Activated T-helper 17 cell treated with anti-CD3 and anti-CD28 coated beads, Interleukin-2, amount 50 U/mL, for 72 hours (primary cell): ENCODE results near the gene REC8. TPM values are rescaled to one million over a fixed set of nuclear protein-coding genes. Genes with fewer than 3 reads are reported as not detected.
"Not testable (repeated sequence)": the region's sequence is repeated elsewhere in the genome, so short reads cannot be mapped to it uniquely, and the experiment has no call there.

Experiments used
- ATAC-seq: fragments of 150-1000 bp; cut with Tn5 transposase; replicated peaks from 2 replicates; pipeline ENCODE4 v1.10.0; 2021; ENCODE audit warnings: mild to moderate bottlenecking, moderate library complexity
- H3K27ac Mint-ChIP-seq: one replicate; pipeline ENCODE4 v1.8.0; 2022; ENCODE audit warnings: mixed read lengths
- H3K27me3 Mint-ChIP-seq: one replicate; pipeline ENCODE4 v1.8.0; 2022; ENCODE audit warnings: mixed read lengths
- H3K36me3 Mint-ChIP-seq: one replicate; pipeline ENCODE4 v1.8.0; 2022; ENCODE audit warnings: low read depth, mild to moderate bottlenecking, mixed read lengths
- H3K4me1 Mint-ChIP-seq: one replicate; pipeline ENCODE4 v1.8.0; 2022; ENCODE audit warnings: mixed read lengths
- H3K4me3 Mint-ChIP-seq: one replicate; pipeline ENCODE4 v1.8.0; 2022; ENCODE audit warnings: mild to moderate bottlenecking, mixed read lengths
- H3K9me3 Mint-ChIP-seq: one replicate; pipeline ENCODE4 v1.8.0; 2022; ENCODE audit warnings: mixed read lengths
- total RNA-seq, 2 donors: library from RNA; stranded (reverse); gene quantifications; one replicate each; pipeline ENCODE4 v1.2.3, GENCODE V29; 2022

The REC8 gene
- total RNA-seq, 2 donors from 2014 or later, result 35.7 to 58.8 TPM

DNA sequence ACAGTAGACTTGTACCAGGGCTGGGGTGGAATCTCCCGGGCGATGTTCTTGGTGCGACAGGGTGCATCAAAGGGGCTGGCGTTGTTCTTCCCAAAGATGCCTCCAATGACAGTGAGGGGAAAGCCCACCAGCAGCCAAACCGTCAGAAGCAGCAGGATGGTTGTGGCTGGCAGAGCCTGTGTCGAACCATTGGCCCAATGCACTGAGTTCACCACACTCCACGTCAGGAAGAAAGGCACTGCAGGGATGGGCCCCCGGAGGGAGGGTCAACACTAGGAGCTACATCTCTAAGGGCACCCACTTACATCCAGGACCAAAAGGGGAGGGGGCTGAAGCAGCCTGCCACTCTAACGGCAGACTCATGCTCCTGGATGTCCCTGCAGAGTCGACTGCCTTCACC lies 18.5 kb downstream of the REC8 start:
- Mint-ChIP-seq H3K9me3 (no peaks in the 10 kb centered on the region), H3K36me3 (peaks cover 55% of the 10 kb centered on the region), H3K27ac (no peak overlapping the region), H3K4me3 (no peak overlapping the region), H3K27me3 (no peaks in the 10 kb centered on the region), H3K4me1 (peaks cover 38% of the 10 kb centered on the region)
- no peak for ATAC-seq

- peaks cover 48% of the 10 kb centered on the region for H3K36me3 Mint-ChIP-seq
- H3K9me3 Mint-ChIP-seq, result no peaks in the 10 kb centered on the region
- no peak overlapping the region for H3K4me3 Mint-ChIP-seq
- H3K4me1 Mint-ChIP-seq, result peaks cover 43% of the 10 kb centered on the region
- H3K27me3 Mint-ChIP-seq, result no peaks in the 10 kb centered on the region
- no peak for ATAC-seq
- H3K27ac Mint-ChIP-seq, result no peak overlapping the region
Observed at GRCh38 chr14:24192933-24193332, 21.1 kb downstream of the REC8 start.

GRCh38 chr14:24194186-24194872 lies 22.4 kb downstream of the REC8 start:
- Mint-ChIP-seq H3K27me3 (no peaks in the 10 kb centered on the region), H3K4me3 (peak overlapping the region; percentile 98), H3K4me1 (peaks cover 49% of the 10 kb centered on the region), H3K36me3 (peaks cover 58% of the 10 kb centered on the region), H3K9me3 (no peaks in the 10 kb centered on the region), H3K27ac (peak overlapping the region; percentile 99)
- ATAC-seq, result no peak

DNA sequence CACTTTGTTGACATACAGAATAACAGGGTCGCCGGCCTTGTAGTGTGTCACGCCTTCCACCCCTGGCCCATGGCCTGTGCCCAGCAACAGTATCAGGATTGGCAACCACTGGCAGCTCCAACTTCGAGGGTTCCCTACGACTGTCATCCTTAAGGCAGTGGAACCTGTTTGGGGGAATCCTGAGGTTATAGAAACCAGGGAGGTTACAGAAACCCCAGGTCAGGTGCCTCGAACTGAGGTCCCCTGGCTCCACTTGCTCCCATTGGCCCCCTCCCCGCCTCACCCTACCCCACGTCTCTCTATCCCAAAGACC lies 22.9 kb downstream of the REC8 start:
- peaks cover 61% of the 10 kb centered on the region for H3K36me3 Mint-ChIP-seq
- ATAC-seq, result no peak

GRCh38 chr14:24195186-24196070 lies 23.5 kb downstream of the REC8 start, which contains the start of gene TM9SF1:
TM9SF1 (minus strand) TSS chr14:24195441; CDS start chr14:24195019, 422 bp downstream.
- Mint-ChIP-seq H3K27ac (peak within 1 kb of the TSS; percentile 99), H3K9me3 (no peaks in the 10 kb centered on the region), H3K36me3 (peaks cover 61% of the 10 kb centered on the region), H3K4me3 (peak within 1 kb of the TSS; percentile 98), H3K4me1 (peaks cover 44% of the 10 kb centered on the region), H3K27me3 (no peaks in the 10 kb centered on the region)
- peak; percentile 96 for ATAC-seq

More for the DNA sequence above, 22.9 kb downstream of the REC8 start:
- peaks cover 49% of the 10 kb centered on the region for H3K4me1 Mint-ChIP-seq
- H3K9me3 Mint-ChIP-seq, result no peaks in the 10 kb centered on the region
- no peaks in the 10 kb centered on the region for H3K27me3 Mint-ChIP-seq
- peak overlapping the region; percentile 98 for H3K4me3 Mint-ChIP-seq
- peak overlapping the region; percentile 99 for H3K27ac Mint-ChIP-seq

GRCh38 chr14:24196071-24197055 lies 24.5 kb downstream of the REC8 start:
- Mint-ChIP-seq H3K36me3 (peaks cover 65% of the 10 kb centered on the region), H3K27me3 (no peaks in the 10 kb centered on the region), H3K27ac (peak overlapping the region; percentile 99), H3K4me1 (peaks cover 47% of the 10 kb centered on the region), H3K4me3 (peak overlapping the region; percentile 98), H3K9me3 (no peaks in the 10 kb centered on the region)
- no peak for ATAC-seq

GRCh38 chr14:24197056-24197450 lies 25.2 kb downstream of the REC8 start:
- Mint-ChIP-seq H3K4me3 (peak overlapping the region; percentile 98), H3K27ac (peak overlapping the region; percentile 99), H3K4me1 (peaks cover 49% of the 10 kb centered on the region), H3K9me3 (no peaks in the 10 kb centered on the region), H3K27me3 (no peaks in the 10 kb centered on the region), H3K36me3 (peaks cover 65% of the 10 kb centered on the region)
- no peak for ATAC-seq

GRCh38 chr14:24198814-24199524 lies 27.1 kb downstream of the REC8 start:
- H3K27ac Mint-ChIP-seq, result peak overlapping the region; percentile 72
- peaks cover 5% of the 10 kb centered on the region for H3K9me3 Mint-ChIP-seq

DNA sequence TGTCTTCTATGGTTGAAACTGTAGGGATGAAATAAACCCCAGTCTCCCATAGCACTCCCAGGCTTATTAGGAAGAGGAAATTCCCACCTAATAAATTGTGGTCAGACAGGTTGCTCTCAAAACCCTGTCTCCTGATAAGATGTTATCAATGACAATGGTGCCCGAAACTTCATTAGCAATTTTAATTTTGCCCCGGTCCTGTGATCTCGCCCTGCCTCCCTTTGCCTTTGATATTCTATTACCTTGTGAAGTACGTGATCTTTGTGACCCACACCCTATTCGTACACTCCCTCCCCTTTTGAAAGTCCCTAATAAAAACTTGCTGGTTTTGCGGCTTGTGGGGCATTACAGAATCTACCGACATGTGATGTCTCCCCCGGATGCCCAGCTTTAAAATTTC lies 30.7 kb downstream of the REC8 start:
- H3K9me3 Mint-ChIP-seq, result not testable (repeated sequence)
- peaks cover 89% of the 10 kb centered on the region for H3K36me3 Mint-ChIP-seq

More at GRCh38 chr14:24198814-24199524, 27.1 kb downstream of the REC8 start:
- Mint-ChIP-seq H3K4me1 (peaks cover 37% of the 10 kb centered on the region), H3K27me3 (no peaks in the 10 kb centered on the region), H3K4me3 (peak overlapping the region; percentile 56), H3K36me3 (peaks cover 67% of the 10 kb centered on the region)
- no peak for ATAC-seq

GRCh38 chr14:24203249-24203886 lies 31.5 kb downstream of the REC8 start:
- not testable (repeated sequence) for H3K4me3 Mint-ChIP-seq, H3K27me3 Mint-ChIP-seq, ATAC-seq, H3K9me3 Mint-ChIP-seq, H3K27ac Mint-ChIP-seq
- H3K36me3 Mint-ChIP-seq, result peaks cover 97% of the 10 kb centered on the region
- peaks cover 44% of the 10 kb centered on the region for H3K4me1 Mint-ChIP-seq

More for the DNA sequence above, 30.7 kb downstream of the REC8 start:
- not testable (repeated sequence) for ATAC-seq, H3K27ac Mint-ChIP-seq, H3K4me3 Mint-ChIP-seq, H3K27me3 Mint-ChIP-seq
- H3K4me1 Mint-ChIP-seq, result peaks cover 39% of the 10 kb centered on the region

DNA sequence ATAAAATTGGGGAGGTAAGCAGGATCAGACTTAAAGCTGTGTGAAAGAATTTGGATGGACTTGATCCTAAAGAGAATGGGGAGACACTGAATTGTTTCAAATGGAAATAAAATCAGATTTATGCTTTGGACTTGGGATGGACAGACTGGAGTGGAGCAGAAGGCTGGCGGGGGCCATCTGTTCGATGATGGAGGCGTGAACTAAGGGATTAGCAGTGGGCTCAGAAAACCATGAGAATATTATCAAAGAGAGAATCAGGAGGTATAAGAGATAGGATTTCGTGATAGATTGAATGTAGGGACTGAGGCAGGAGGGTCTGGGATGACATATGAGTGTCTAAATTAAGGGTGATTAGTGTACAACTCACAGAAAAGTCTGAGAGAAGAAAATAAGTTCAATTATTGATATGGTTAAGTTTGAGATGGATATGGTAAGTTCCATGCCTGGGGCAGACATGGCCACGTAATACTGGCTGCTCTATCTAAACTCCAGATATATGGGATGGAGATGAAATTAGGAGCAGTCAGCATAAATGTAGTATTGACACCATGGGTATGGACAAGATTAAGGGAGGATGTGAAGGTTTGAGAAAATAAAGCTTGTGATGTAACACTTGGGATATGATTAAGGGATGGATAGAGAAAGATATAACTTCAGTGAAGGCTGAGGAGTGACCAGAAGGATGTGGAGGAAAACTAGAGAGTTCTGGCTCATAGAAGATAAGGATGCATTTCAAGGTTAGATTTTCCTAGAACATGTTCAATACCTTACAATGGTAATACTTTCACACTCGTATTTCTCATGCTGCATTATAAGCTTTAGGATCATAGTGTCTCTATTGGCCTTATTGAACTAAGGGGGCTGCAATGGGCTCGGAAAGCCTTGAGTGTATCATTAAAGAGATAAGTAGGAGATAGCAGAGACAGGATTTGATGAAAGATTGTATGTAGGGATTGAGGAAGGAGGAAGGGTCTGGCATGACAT lies 32.6 kb downstream of the REC8 start:
- ATAC-seq, result no peak
- H3K9me3 Mint-ChIP-seq, result peaks cover 5% of the 10 kb centered on the region
- no peak overlapping the region for H3K27ac Mint-ChIP-seq
- peaks cover 33% of the 10 kb centered on the region for H3K4me1 Mint-ChIP-seq
- H3K27me3 Mint-ChIP-seq, result no peaks in the 10 kb centered on the region
- peaks cover 95% of the 10 kb centered on the region for H3K36me3 Mint-ChIP-seq
- H3K4me3 Mint-ChIP-seq, result no peak overlapping the region

DNA sequence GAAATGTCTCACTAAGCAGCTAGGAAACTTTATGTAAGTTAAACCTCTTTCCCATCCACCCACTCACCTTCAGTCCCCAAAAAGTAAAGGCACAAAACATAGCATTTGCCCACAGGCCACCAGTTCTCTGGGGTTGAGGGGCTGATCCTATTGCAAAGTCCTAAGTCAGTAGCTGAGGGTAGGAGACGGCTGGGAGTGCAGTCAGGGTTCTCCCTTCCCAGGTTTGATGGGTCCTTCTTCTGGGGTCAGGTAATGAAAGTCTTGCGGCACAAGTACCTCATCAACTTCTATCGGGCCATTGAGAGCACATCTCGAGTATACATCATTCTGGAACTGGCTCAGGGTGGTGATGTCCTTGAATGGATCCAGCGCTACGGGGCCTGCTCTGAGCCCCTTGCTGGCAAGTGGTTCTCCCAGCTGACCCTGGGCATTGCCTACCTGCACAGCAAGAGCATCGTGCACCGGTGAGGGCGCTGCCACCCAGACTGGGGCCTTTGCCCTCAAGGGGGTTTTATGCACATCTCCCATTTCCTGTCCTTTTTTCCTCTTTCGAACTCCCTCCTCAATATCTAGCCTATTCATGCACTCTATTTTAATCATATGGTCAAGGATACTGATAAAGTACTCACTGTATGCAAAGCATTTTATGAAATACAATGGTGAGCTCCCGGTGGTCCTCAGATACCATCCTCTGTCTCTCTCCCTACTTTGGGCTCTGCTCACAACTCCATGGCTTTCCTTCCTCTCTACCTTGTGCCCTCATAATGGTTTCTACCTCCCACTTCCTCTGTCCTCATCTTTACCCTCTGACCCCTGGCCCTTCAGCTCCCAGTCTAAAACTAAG lies 34.6 kb downstream of the REC8 start:
- Mint-ChIP-seq H3K9me3 (peaks cover 5% of the 10 kb centered on the region), H3K27ac (peak overlapping the region; percentile 80), H3K36me3 (peaks cover 95% of the 10 kb centered on the region), H3K27me3 (no peaks in the 10 kb centered on the region), H3K4me3 (no peak overlapping the region), H3K4me1 (peaks cover 36% of the 10 kb centered on the region)
- ATAC-seq, result no peak
